ENCODE results near the gene NUDT4B.
"Not testable (repeated sequence)": the region's sequence is repeated elsewhere in the genome, so short reads cannot be mapped to it uniquely, and the experiment has no call there.

GRCh38 chr1:148765238-148766019, 16.9 kb downstream of the NUDT4B start:
- TF ChIP-seq, protein P1, sequence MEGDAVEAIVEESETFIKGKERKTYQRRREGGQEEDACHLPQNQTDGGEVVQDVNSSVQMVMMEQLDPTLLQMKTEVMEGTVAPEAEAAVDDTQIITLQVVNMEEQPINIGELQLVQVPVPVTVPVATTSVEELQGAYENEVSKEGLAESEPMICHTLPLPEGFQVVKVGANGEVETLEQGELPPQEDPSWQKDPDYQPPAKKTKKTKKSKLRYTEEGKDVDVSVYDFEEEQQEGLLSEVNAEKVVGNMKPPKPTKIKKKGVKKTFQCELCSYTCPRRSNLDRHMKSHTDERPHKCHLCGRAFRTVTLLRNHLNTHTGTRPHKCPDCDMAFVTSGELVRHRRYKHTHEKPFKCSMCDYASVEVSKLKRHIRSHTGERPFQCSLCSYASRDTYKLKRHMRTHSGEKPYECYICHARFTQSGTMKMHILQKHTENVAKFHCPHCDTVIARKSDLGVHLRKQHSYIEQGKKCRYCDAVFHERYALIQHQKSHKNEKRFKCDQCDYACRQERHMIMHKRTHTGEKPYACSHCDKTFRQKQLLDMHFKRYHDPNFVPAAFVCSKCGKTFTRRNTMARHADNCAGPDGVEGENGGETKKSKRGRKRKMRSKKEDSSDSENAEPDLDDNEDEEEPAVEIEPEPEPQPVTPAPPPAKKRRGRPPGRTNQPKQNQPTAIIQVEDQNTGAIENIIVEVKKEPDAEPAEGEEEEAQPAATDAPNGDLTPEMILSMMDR (tag by site-specific recombination; IDR thresholded peaks at IDR 0.05) = not testable (repeated sequence)
- TF ChIP-seq ZNF24 (tag by site-specific recombination; IDR thresholded peaks at IDR 0.05); ZNF837 (tag by site-specific recombination; IDR thresholded peaks at IDR 0.05); ZNF426 (tag by site-specific recombination; IDR thresholded peaks at IDR 0.05); HOXD13 (CRISPR knock-in tag; IDR thresholded peaks at IDR 0.05; ENCODE audit: borderline replicate concordance): not testable (repeated sequence)
- TF ChIP-seq, protein P2, sequence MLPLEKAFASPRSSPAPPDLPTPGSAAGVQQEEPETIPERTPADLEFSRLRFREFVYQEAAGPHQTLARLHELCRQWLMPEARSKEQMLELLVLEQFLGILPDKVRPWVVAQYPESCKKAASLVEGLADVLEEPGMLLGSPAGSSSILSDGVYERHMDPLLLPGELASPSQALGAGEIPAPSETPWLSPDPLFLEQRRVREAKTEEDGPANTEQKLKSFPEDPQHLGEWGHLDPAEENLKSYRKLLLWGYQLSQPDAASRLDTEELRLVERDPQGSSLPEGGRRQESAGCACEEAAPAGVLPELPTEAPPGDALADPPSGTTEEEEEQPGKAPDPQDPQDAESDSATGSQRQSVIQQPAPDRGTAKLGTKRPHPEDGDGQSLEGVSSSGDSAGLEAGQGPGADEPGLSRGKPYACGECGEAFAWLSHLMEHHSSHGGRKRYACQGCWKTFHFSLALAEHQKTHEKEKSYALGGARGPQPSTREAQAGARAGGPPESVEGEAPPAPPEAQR (tag by site-specific recombination; IDR thresholded peaks at IDR 0.05) = not testable (repeated sequence)

All from HEK293 (cell line).